Measurements from ENCODE around the gene ZNF687.

Gene ZNF687

GRCh38 chr1:151281225-151281968, 702 bp upstream of the ZNF687 start:
- DNase-seq, result peak; percentile 99

GRCh38 chr1:151282883-151283725, 1.0 kb downstream of the ZNF687 start:
- peak; percentile 81 for DNase-seq

GRCh38 chr1:151284013-151284577, 2.0 kb downstream of the ZNF687 start:
- no peak for DNase-seq

GRCh38 chr1:151286619-151287340, 4.7 kb downstream of the ZNF687 start:
- DNase-seq, result no peak

- DNase-seq, result no peak
These were observed 5.2 kb downstream of the ZNF687 start for GRCh38 chr1:151287341-151287699.

GRCh38 chr1:151287767-151288500, 5.8 kb downstream of the ZNF687 start:
- no peak for DNase-seq

GRCh38 chr1:151288502-151288901, 6.4 kb downstream of the ZNF687 start:
- DNase-seq, result no peak

GRCh38 chr1:151289080-151289935, 7.2 kb downstream of the ZNF687 start:
- no peak for DNase-seq

GRCh38 chr1:151289991-151290708, 8.1 kb downstream of the ZNF687 start:
- no peak for DNase-seq

GRCh38 chr1:151290709-151291303, 8.7 kb downstream of the ZNF687 start:
- DNase-seq, result peak; percentile 25

- DNase-seq, result peak; percentile 41
These were observed 10.3 kb downstream of the ZNF687 start for GRCh38 chr1:151292207-151293030.

- no peak for DNase-seq
These were observed 11.0 kb downstream of the ZNF687 start for GRCh38 chr1:151293093-151293492.

- no peak for DNase-seq
These were observed 12.8 kb downstream of the ZNF687 start for GRCh38 chr1:151294742-151295462.

- no peak for DNase-seq
These were observed 27.8 kb downstream of the ZNF687 start for GRCh38 chr1:151309811-151310323.

- DNase-seq, result no peak
These were observed 28.9 kb downstream of the ZNF687 start for GRCh38 chr1:151311011-151311410.

GRCh38 chr1:151311589-151312331, 29.7 kb downstream of the ZNF687 start:
- DNase-seq, result peak; percentile 63

GRCh38 chr1:151312411-151312810, 30.3 kb downstream of the ZNF687 start:
- no peak for DNase-seq

GRCh38 chr1:151312826-151313225, 30.7 kb downstream of the ZNF687 start:
- no peak for DNase-seq

All from hematopoietic multipotent progenitor cell treated with erythropoietin and hydrocortisone succinate and interleukin-3 and kit ligand, for 4 days (in vitro differentiated cells).